Neuronal stem cell (in vitro differentiated cells): Measurements from ENCODE around the gene GDPD5.

ENCODE experiments used
- DNase-seq: peaks from one replicate; pipeline ENCODE4 v3.0.0-alpha.2; 2013; ENCODE audit warnings: low spot score
- H2AFZ ChIP-seq: one replicate; pipeline ENCODE4 v1.6.1; 2013; ENCODE audit warnings: mild to moderate bottlenecking, low read length, inconsistent platforms
- H2AK5ac ChIP-seq: 2 replicates; pipeline ENCODE4 v1.6.1; 2013; ENCODE audit warnings: low read depth, mild to moderate bottlenecking, inconsistent platforms, low read length, moderate library complexity, mixed read lengths
- H2BK120ac ChIP-seq: 2 replicates; pipeline ENCODE4 v1.6.1; 2013; ENCODE audit warnings: low read depth, mild to moderate bottlenecking, inconsistent platforms, low read length, moderate library complexity, mixed read lengths
- H2BK12ac ChIP-seq: one replicate; pipeline ENCODE4 v1.6.1; 2013; ENCODE audit warnings: low read length, inconsistent platforms
- H2BK15ac ChIP-seq: 2 replicates; pipeline ENCODE4 v1.6.1; 2013; ENCODE audit warnings: mild to moderate bottlenecking, low read length, inconsistent platforms, mixed read lengths
- H2BK5ac ChIP-seq: one replicate; pipeline ENCODE4 v1.6.1; 2013; ENCODE audit warnings: inconsistent platforms, mild to moderate bottlenecking, low read length, moderate library complexity
- H3K14ac ChIP-seq: one replicate; pipeline ENCODE4 v1.6.1; 2013; ENCODE audit warnings: low read length, inconsistent platforms
- H3K18ac ChIP-seq: 2 replicates; pipeline ENCODE4 v1.6.1; 2013; ENCODE audit warnings: low read length, inconsistent platforms
- H3K23ac ChIP-seq: 2 replicates; pipeline ENCODE4 v1.6.1; 2013; ENCODE audit warnings: low read depth, mild to moderate bottlenecking, mixed read lengths, low read length, inconsistent platforms; ENCODE audit not compliant: poor library complexity
- H3K27ac ChIP-seq: replicated peaks from 3 replicates; pipeline ENCODE4 v1.5.1; 2013; ENCODE audit warnings: low read length, inconsistent platforms
- H3K27me3 ChIP-seq, 3 experiments: 2 replicates each; pipeline ENCODE4 v1.6.1; 2013; ENCODE audit warnings: low read length in 3 of 3, mild to moderate bottlenecking in 2 of 3, inconsistent platforms in 1 of 3, low read depth in 1 of 3, mixed read lengths in 1 of 3, moderate library complexity in 1 of 3; ENCODE audit not compliant: control insufficient read depth in 3 of 3, insufficient read depth in 3 of 3
- H3K36me3 ChIP-seq, 2 donors: replicated peaks in 1 of 2; 2 replicates each; pipeline ENCODE4 v1.6.1; 2013; ENCODE audit warnings: low read length in 2 of 2; ENCODE audit not compliant: control insufficient read depth in 2 of 2, insufficient read depth in 2 of 2
- H3K4ac ChIP-seq: 2 replicates; pipeline ENCODE4 v1.6.1; 2013; ENCODE audit warnings: inconsistent platforms, mild to moderate bottlenecking, low read length, moderate library complexity
- H3K4me1 ChIP-seq, 2 donors: 1 replicate in 1 of 2; 2 replicates in 1 of 2; pipeline ENCODE4 v1.6.1; 2013; ENCODE audit warnings: low read length in 2 of 2, low read depth in 1 of 2; ENCODE audit not compliant: control insufficient read depth in 2 of 2, insufficient read depth in 1 of 2
- H3K4me2 ChIP-seq: one replicate; pipeline ENCODE4 v1.6.1; 2013; ENCODE audit warnings: mild to moderate bottlenecking, low read length, inconsistent platforms; ENCODE audit not compliant: insufficient read depth, poor library complexity, severe bottlenecking
- H3K4me3 ChIP-seq, 2 donors: 2 replicates each; pipeline ENCODE4 v1.5.1; 2013; ENCODE audit warnings: low read length in 2 of 2, mild to moderate bottlenecking in 2 of 2, inconsistent platforms in 1 of 2, moderate library complexity in 1 of 2
- H3K79me1 ChIP-seq: one replicate; pipeline ENCODE4 v1.6.1; 2013; ENCODE audit warnings: low read depth, mild to moderate bottlenecking, inconsistent platforms, low read length, moderate library complexity
- H3K9ac ChIP-seq: one replicate; pipeline ENCODE4 v1.6.1; 2013; ENCODE audit warnings: mild to moderate bottlenecking, low read depth, low read length, inconsistent platforms; ENCODE audit not compliant: poor library complexity
- H3K9me3 ChIP-seq, 2 donors: replicated peaks in 1 of 2; 2 replicates each; pipeline versions ENCODE3 to v1.6.1; 2013; ENCODE audit warnings: low read length in 2 of 2, mild to moderate bottlenecking in 2 of 2, inconsistent platforms in 1 of 2, low read depth in 1 of 2, mixed read lengths in 1 of 2, moderate library complexity in 1 of 2; ENCODE audit not compliant: control insufficient read depth in 2 of 2, insufficient read depth in 1 of 2
- H4K8ac ChIP-seq: one replicate; pipeline ENCODE4 v1.6.1; 2013; ENCODE audit warnings: low read depth, mild to moderate bottlenecking, inconsistent platforms, low read length, moderate library complexity
- H4K91ac ChIP-seq: one replicate; pipeline ENCODE4 v1.6.1; 2013; ENCODE audit warnings: low read length, low read depth, mild to moderate bottlenecking, inconsistent platforms; ENCODE audit not compliant: poor library complexity
- WGBS, 2 donors: extraction: QIAGEN DNeasy Blood & Tissue Kit; methylation state at CpG; one replicate each; pipeline ENCODE4 v1.1.7; 2013; ENCODE audit warnings: missing lambda C conversion rate in 2 of 2, mixed read lengths in 1 of 2; ENCODE audit not compliant: insufficient read length in 2 of 2, insufficient replicate concordance in 1 of 2; ENCODE audit errors: extremely low coverage in 2 of 2; 5-methylcytosine and 5-hydroxymethylcytosine counted together

Gene GDPD5

GRCh38 chr11:75538150-75538942 is 12.6 kb upstream of the GDPD5 start:
- H4K91ac ChIP-seq = no peak overlapping the region
- peaks cover 3 to 11% of the 10 kb centered on the region in 2 donors for H3K4me1 ChIP-seq
- no peak overlapping the region for H3K9ac ChIP-seq
- H3K79me1 ChIP-seq = no peaks in the 10 kb centered on the region
- no peaks in the 10 kb centered on the region for H3K36me3 ChIP-seq
- H3K4ac ChIP-seq = no peak overlapping the region
- no peak overlapping the region for H3K27ac ChIP-seq
- no peak overlapping the region for H3K23ac ChIP-seq
- H3K4me2 ChIP-seq = no peak overlapping the region
- no CpG with 5 or more reads among the region's 11 CpGs for WGBS, 2 donors
- no peak overlapping the region for H3K18ac ChIP-seq
- no peak for DNase-seq
- no peak overlapping the region for H4K8ac ChIP-seq
- no peak overlapping the region for H2AK5ac ChIP-seq
- H2BK15ac ChIP-seq = no peak overlapping the region
- H3K4me3 ChIP-seq = no peak overlapping the region
- no peaks in the 10 kb centered on the region for H3K9me3 ChIP-seq
- H2BK120ac ChIP-seq = no peak overlapping the region
- no peak overlapping the region for H2BK5ac ChIP-seq
- no peak overlapping the region for H2BK12ac ChIP-seq
- H2AFZ ChIP-seq = no peak overlapping the region
- peaks cover 0 to 14% (median 0%) of the 10 kb centered on the region in 3 experiments for H3K27me3 ChIP-seq
- no peak overlapping the region for H3K14ac ChIP-seq

GRCh38 chr11:75537740-75538139 is 12.0 kb upstream of the GDPD5 start:
- Histone ChIP-seq H3K9me3 (no peaks in the 10 kb centered on the region), H3K79me1 (no peaks in the 10 kb centered on the region), H3K4me2 (no peak overlapping the region), H2AFZ (no peak overlapping the region), H2BK15ac (no peak overlapping the region), H2BK12ac (no peak overlapping the region), H3K4ac (no peak overlapping the region), H3K23ac (no peak overlapping the region), H3K14ac (no peak overlapping the region), H3K4me3 (no peak overlapping the region), H2BK5ac (no peak overlapping the region), H2BK120ac (no peak overlapping the region), H3K4me1 (peaks cover 3 to 11% of the 10 kb centered on the region in 2 donors), H3K9ac (no peak overlapping the region), H4K91ac (no peak overlapping the region), H3K36me3 (no peaks in the 10 kb centered on the region), H3K27ac (no peak overlapping the region), H4K8ac (no peak overlapping the region), H3K18ac (no peak overlapping the region), H3K27me3 (peaks cover 0 to 14% (median 0%) of the 10 kb centered on the region in 3 experiments), H2AK5ac (no peak overlapping the region)
- no peak for DNase-seq
- WGBS, 2 donors = no CpG with 5 or more reads among the region's 5 CpGs

- Histone ChIP-seq H2BK5ac (no peak overlapping the region), H4K91ac (no peak overlapping the region), H3K18ac (no peak overlapping the region), H3K4me2 (no peak overlapping the region), H2AK5ac (no peak overlapping the region), H3K4ac (no peak overlapping the region), H3K79me1 (no peaks in the 10 kb centered on the region), H2BK15ac (no peak overlapping the region), H3K4me1 (peaks cover 4 to 11% of the 10 kb centered on the region in 2 donors), H3K23ac (no peak overlapping the region), H2BK12ac (no peak overlapping the region), H2AFZ (no peak overlapping the region), H4K8ac (no peak overlapping the region), H3K36me3 (no peaks in the 10 kb centered on the region), H3K4me3 (no peak overlapping the region), H3K27me3 (peaks cover 0 to 10% (median 0%) of the 10 kb centered on the region in 3 experiments), H3K27ac (no peak overlapping the region), H3K9ac (no peak overlapping the region), H2BK120ac (no peak overlapping the region), H3K14ac (no peak overlapping the region), H3K9me3 (no peaks in the 10 kb centered on the region)
- no peak for DNase-seq
- WGBS, 2 donors = no CpG with 5 or more reads among the region's 13 CpGs
Observed at GRCh38 chr11:75536786-75537641, 11.3 kb upstream of the GDPD5 start.

GRCh38 chr11:75535071-75535470 is 9.3 kb upstream of the GDPD5 start:
- no peaks in the 10 kb centered on the region for H3K36me3 ChIP-seq

More at GRCh38 chr11:75535071-75535470, 9.3 kb upstream of the GDPD5 start:
- H2BK15ac ChIP-seq = no peak overlapping the region
- H3K79me1 ChIP-seq = no peaks in the 10 kb centered on the region
- H3K4me3 ChIP-seq = no peak overlapping the region
- H3K27ac ChIP-seq = no peak overlapping the region
- no peak overlapping the region for H2BK5ac ChIP-seq
- peaks cover 4 to 11% of the 10 kb centered on the region in 2 donors for H3K4me1 ChIP-seq
- H2AK5ac ChIP-seq = no peak overlapping the region
- DNase-seq = no peak
- no peak overlapping the region for H4K8ac ChIP-seq
- WGBS, 2 donors = no CpG with 5 or more reads among the region's 1 CpG
- no peak overlapping the region for H2BK12ac ChIP-seq
- H3K4ac ChIP-seq = no peak overlapping the region
- H3K9ac ChIP-seq = no peak overlapping the region
- H3K23ac ChIP-seq = no peak overlapping the region
- no peak overlapping the region for H2BK120ac ChIP-seq
- H2AFZ ChIP-seq = no peak overlapping the region
- H3K14ac ChIP-seq = no peak overlapping the region
- no peak overlapping the region for H3K4me2 ChIP-seq
- H3K9me3 ChIP-seq = no peaks in the 10 kb centered on the region
- no peak overlapping the region for H3K18ac ChIP-seq
- H4K91ac ChIP-seq = no peak overlapping the region
- peaks cover 0 to 10% (median 0%) of the 10 kb centered on the region in 3 experiments for H3K27me3 ChIP-seq
